GM23248 (cell line): ENCODE measurements around the gene ZC3H4. TPM values are rescaled to one million over a fixed set of nuclear protein-coding genes. Genes with fewer than 3 reads are reported as not detected.

Experiments used
- DNase-seq: peaks from one replicate; pipeline ENCODE4 v3.0.0-alpha.2; 2015
- H2AFZ ChIP-seq: fragments of 200-600 bp; sonication (generic); 2 replicates; pipeline ENCODE4 v1.6.1; 2016; ENCODE audit warnings: antibody characterized with exemption
- H3F3A ChIP-seq: fragments of 200-600 bp; sonication (generic); 2 replicates; pipeline ENCODE4 v1.6.1; 2016; ENCODE audit warnings: mild to moderate bottlenecking, antibody characterized with exemption, mixed run types; ENCODE audit not compliant: insufficient read depth
- H3K27ac ChIP-seq: fragments of 200-600 bp; sonication (generic); 2 replicates; pipeline ENCODE4 v1.5.1; 2016; ENCODE audit warnings: mild to moderate bottlenecking
- H3K27me3 ChIP-seq: fragments of 200-600 bp; sonication (generic); replicated peaks from 2 replicates; pipeline ENCODE4 v1.6.1; 2016; ENCODE audit warnings: mild to moderate bottlenecking; ENCODE audit not compliant: insufficient read depth
- H3K36me3 ChIP-seq: fragments of 200-600 bp; sonication (generic); 2 replicates; pipeline ENCODE4 v1.6.1; 2016; ENCODE audit warnings: low read depth, mild to moderate bottlenecking
- H3K4me1 ChIP-seq: fragments of 200-600 bp; sonication (generic); 2 replicates; pipeline ENCODE4 v1.6.1; 2016; ENCODE audit warnings: mild to moderate bottlenecking; ENCODE audit not compliant: insufficient read depth
- H3K4me2 ChIP-seq: fragments of 200-600 bp; sonication (generic); one replicate; pipeline ENCODE4 v1.6.1; 2016; ENCODE audit warnings: mild to moderate bottlenecking; ENCODE audit not compliant: unreplicated experiment
- H3K4me3 ChIP-seq: fragments of 200-600 bp; sonication (generic); 2 replicates; pipeline ENCODE4 v1.5.1; 2016; ENCODE audit warnings: mild to moderate bottlenecking
- H3K79me2 ChIP-seq: fragments of 200-600 bp; sonication (generic); 2 replicates; pipeline ENCODE4 v1.6.1; 2016; ENCODE audit warnings: mild to moderate bottlenecking; ENCODE audit not compliant: insufficient read depth
- H3K9ac ChIP-seq: fragments of 200-600 bp; sonication (generic); 2 replicates; pipeline ENCODE4 v1.6.1; 2016; ENCODE audit warnings: mild to moderate bottlenecking
- H3K9me2 ChIP-seq: fragments of 200-600 bp; sonication (generic); 2 replicates; pipeline ENCODE4 v1.6.1; 2016; ENCODE audit warnings: mixed run types, mild to moderate bottlenecking, moderate library complexity; ENCODE audit not compliant: insufficient read depth
- H3K9me3 ChIP-seq: fragments of 200-600 bp; sonication (generic); one replicate; pipeline ENCODE4 v1.6.1; 2017; ENCODE audit warnings: low read depth
- H4K20me1 ChIP-seq: fragments of 200-600 bp; sonication (generic); 2 replicates; pipeline ENCODE4 v1.6.0; 2016; ENCODE audit not compliant: insufficient read depth
- EZH2 ChIP-seq: fragments of 200-600 bp; sonication (generic); IDR thresholded peaks from 2 replicates; pipeline ENCODE4 v1.6.1; 2018; ENCODE audit warnings: antibody characterized with exemption, mild to moderate bottlenecking; ENCODE audit not compliant: insufficient read depth, poor library complexity, severe bottlenecking
- EZH2phosphoT487 ChIP-seq: fragments of 200-600 bp; sonication (generic); IDR thresholded peaks from 2 replicates; pipeline ENCODE4 v1.6.1; 2018; ENCODE audit warnings: antibody characterized with exemption, moderate library complexity, mild to moderate bottlenecking, low read depth; ENCODE audit not compliant: insufficient read depth
- WGBS, 2 experiments: methylation state at CpG; one replicate each; pipeline ENCODE4 v1.1.6; 2015 to 2017; ENCODE audit warnings: low lambda C conversion rate in 2 of 2, low coverage in 1 of 2; ENCODE audit errors: missing lambda C conversion rate in 2 of 2; 5-methylcytosine and 5-hydroxymethylcytosine counted together
- in situ Hi-C: fragments of 300-500 bp; cut with MboI; formaldehyde crosslinking; loops from 2 replicates; pipeline ENCODE4 v1.15.0; 2020
- polyA plus RNA-seq: library from polyadenylated mRNA; unstranded; fragments of >200 nt; fragmentation: Nextera tagmentation; extraction: Ambion mirVana; gene quantifications from 2 replicates; pipeline ENCODE4 v1.2.1, GENCODE V29; 2016
- total RNA-seq: library from RNA; depleted of rRNA; stranded (reverse); fragments of >200 nt; shearing (Covaris generic); gene quantifications from 2 replicates; pipeline ENCODE4 v1.2.3, GENCODE V29; 2014

ZC3H4 gene
- total and polyA plus RNA-seq, 2 experiments from 2014 or later = 6.0 to 9.9 TPM

DNA sequence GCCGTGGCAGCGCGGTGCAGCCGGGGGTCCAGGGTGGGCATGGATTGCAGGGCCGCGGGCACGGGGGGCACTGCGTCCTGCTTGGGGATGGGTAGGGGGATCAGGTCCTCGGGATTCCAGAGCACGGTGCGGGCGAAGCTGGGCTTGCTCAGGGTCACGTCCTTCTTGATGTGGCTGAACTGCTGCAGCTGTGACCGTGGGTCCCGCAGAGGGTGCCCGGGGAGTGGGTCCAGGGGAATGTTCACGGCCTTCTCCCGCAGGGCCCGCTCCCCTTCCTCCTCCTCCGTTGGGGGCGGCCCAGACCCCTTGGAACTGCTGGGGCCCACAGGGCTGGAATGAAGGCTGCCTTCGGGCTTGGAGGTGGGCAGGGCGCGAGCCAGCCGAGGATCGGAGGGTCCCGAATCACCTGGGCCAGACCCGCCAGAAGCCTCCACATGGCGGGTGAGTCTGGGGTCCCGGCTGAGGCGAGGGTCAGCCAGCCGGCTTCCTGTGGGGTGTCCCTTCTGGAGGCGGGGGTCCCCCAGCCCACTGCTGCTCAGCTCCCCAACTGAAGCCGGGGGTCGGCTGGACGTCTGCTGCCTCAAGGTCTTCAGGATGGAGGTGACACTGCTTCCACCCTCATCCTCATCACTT is 46.2 kb downstream of the ZC3H4 start:
- Histone ChIP-seq H3K9ac (no peak overlapping the region), H3K4me2 (no peak overlapping the region), H3K4me1 (no peaks in the 10 kb centered on the region), H3F3A (no peaks in the 10 kb centered on the region), H3K4me3 (no peak overlapping the region), H2AFZ (no peak overlapping the region), H3K9me3 (no peaks in the 10 kb centered on the region), H3K79me2 (peaks cover 8% of the 10 kb centered on the region; the same call in 1 of the 2 replicates), H4K20me1 (no peaks in the 10 kb centered on the region), H3K27me3 (no peaks in the 10 kb centered on the region), H3K27ac (no peak overlapping the region), H3K9me2 (no peaks in the 10 kb centered on the region), H3K36me3 (peaks cover 12% of the 10 kb centered on the region; the same call in 1 of the 2 replicates)
- WGBS, 2 experiments = 95 to 97% methylated on average over 26 to 35 of the region's 36 CpGs
- TF ChIP-seq EZH2phosphoT487 (no peak), EZH2 (no peak)
- no peak for DNase-seq
- in situ Hi-C loops = no loop called here

DNA sequence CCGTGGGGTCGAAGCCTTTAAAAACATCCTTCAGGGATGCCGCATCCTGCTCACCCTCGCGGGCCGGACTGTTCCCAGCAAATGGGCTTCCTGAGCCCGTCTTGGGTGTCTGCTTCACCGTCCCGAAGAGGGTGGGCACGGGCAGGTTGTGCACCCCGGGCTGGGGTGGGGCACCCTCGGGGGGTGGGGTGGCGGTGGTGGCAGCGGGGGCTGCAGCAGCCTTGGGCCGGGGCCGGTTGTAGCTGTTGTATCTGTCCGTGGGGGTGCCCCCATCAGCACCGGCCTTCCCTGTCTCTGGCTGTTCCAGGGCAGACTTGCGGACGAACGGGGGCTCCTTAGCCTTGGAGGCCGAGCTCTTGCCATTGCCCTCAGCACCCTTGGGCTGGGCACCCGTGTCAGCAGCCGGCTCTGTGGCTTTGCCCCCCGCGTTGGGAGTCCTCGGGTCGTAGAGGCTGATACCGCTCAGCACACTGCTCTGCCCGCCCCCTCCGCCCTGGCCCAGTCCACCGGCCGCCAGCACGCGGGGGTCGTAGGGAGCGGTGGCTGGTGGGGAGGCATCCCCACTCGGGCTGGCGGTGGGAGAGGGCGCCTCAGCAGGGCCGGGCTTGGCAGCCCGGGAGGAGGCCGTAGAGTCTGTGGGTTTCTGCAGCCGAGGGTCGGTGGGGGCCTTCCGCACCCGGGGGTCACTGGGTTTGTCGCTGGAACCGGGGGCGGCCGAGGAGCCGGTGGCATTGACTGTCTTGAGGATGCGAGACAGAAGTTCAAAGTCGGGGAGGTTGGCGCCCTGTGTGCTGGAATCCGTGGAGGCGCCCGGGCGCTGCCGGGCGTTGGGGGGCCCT is 47.0 kb downstream of the ZC3H4 start:
- H3F3A ChIP-seq = no peaks in the 10 kb centered on the region
- no peaks in the 10 kb centered on the region for H3K4me1 ChIP-seq
- no peak overlapping the region for H3K27ac ChIP-seq
- no peak for DNase-seq
- peaks cover 7% of the 10 kb centered on the region; the same call in 1 of the 2 replicates for H3K79me2 ChIP-seq
- H4K20me1 ChIP-seq = no peaks in the 10 kb centered on the region
- no peak overlapping the region for H3K4me3 ChIP-seq
- H3K4me2 ChIP-seq = no peak overlapping the region
- H3K9me3 ChIP-seq = no peaks in the 10 kb centered on the region
- no peak overlapping the region for H2AFZ ChIP-seq
- no peaks in the 10 kb centered on the region for H3K9me2 ChIP-seq
- no peak for TF ChIP-seq EZH2phosphoT487
- no peak for TF ChIP-seq EZH2
- peaks cover 9% of the 10 kb centered on the region; the same call in 1 of the 2 replicates for H3K36me3 ChIP-seq
- no peaks in the 10 kb centered on the region for H3K27me3 ChIP-seq
- 90 to 92% methylated on average over 28 to 61 of the region's 61 CpGs for WGBS, 2 experiments
- in situ Hi-C loops = no loop called here
- no peak overlapping the region for H3K9ac ChIP-seq

DNA sequence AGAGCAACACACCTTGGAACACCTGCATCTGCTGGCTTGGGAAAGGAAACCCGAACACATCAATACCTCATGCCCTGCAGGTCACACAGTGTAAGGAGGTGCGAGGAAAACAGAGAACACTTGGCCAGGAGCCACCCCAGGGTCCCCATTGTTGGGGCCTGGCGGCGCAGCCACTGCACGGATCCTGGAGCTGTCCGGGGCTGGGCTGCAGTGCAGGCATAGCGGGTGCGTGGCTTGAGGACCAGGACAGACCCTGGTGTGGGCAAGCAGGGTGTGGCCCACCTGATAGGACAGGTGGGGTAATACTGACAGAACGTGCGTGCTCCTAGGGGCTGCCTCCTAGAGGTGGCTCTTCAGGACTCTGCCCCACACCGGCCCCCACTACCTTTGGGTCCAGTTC is 48.3 kb downstream of the ZC3H4 start:
- Histone ChIP-seq H3K36me3 (peaks cover 6% of the 10 kb centered on the region; the same call in 1 of the 2 replicates), H3K4me3 (no peak overlapping the region), H4K20me1 (no peaks in the 10 kb centered on the region), H3K9ac (no peak overlapping the region), H3K27ac (no peak overlapping the region), H2AFZ (no peak overlapping the region), H3K9me3 (no peaks in the 10 kb centered on the region), H3F3A (no peaks in the 10 kb centered on the region), H3K9me2 (no peaks in the 10 kb centered on the region), H3K4me1 (no peaks in the 10 kb centered on the region), H3K4me2 (no peak overlapping the region), H3K79me2 (no peaks in the 10 kb centered on the region), H3K27me3 (no peaks in the 10 kb centered on the region)
- in situ Hi-C loops = no loop called here
- no peak for TF ChIP-seq EZH2phosphoT487
- no peak for TF ChIP-seq EZH2
- 93 to 94% methylated on average over 11 of the region's 11 CpGs for WGBS, 2 experiments
- DNase-seq = no peak

DNA sequence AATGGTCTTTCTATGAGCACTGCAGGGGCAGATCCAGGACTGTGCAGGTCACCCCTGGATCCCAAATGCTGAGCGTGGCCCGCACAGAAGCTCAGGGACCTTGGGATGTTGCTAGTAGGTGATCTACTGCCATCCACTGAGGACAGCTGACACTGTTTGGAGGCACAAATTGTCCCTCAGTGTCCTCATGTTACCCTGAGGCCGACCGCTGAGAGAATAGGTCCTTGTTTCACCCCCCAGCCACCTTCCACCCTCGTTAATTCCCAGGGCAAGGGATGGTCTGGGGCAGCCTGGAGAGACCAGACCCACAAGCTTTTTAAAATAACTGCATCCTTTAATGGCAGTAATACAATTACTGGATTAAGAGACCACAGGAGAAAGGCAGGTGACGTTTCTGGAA is 49.7 kb downstream of the ZC3H4 start:
- Histone ChIP-seq H3K27ac (no peak overlapping the region), H3K4me2 (no peak overlapping the region), H3F3A (no peaks in the 10 kb centered on the region), H3K79me2 (no peaks in the 10 kb centered on the region), H3K4me1 (no peaks in the 10 kb centered on the region), H3K9me2 (no peaks in the 10 kb centered on the region), H3K4me3 (no peak overlapping the region), H4K20me1 (no peaks in the 10 kb centered on the region), H3K9me3 (no peaks in the 10 kb centered on the region), H3K36me3 (peaks cover 6% of the 10 kb centered on the region; the same call in 1 of the 2 replicates), H3K9ac (no peak overlapping the region), H3K27me3 (no peaks in the 10 kb centered on the region), H2AFZ (no peak overlapping the region)
- in situ Hi-C loops = no loop called here
- DNase-seq = no peak
- TF ChIP-seq EZH2phosphoT487 (no peak), EZH2 (no peak)
- WGBS, 2 experiments = 71 to 77% methylated on average over 6 of the region's 6 CpGs
